NCI-H1417 treated with DMSO at 0.1 percent for 48 hours (cell line): Measurements from ENCODE around the gene GRID1.
"Not testable (repeated sequence)": the region's sequence is repeated elsewhere in the genome, so short reads cannot be mapped to it uniquely, and the experiment has no call there.

Experiments
- DNase-seq: peaks from one replicate; lab custom pipeline; 2025; lab: John Stamatoyannopoulos, UW

GRID1 gene

GRCh38 chr10:86137561-86137960, 229.0 kb downstream of the GRID1 start:
- DNase-seq = no peak

GRCh38 chr10:86136934-86137333, 229.7 kb downstream of the GRID1 start:
- no peak for DNase-seq

DNA sequence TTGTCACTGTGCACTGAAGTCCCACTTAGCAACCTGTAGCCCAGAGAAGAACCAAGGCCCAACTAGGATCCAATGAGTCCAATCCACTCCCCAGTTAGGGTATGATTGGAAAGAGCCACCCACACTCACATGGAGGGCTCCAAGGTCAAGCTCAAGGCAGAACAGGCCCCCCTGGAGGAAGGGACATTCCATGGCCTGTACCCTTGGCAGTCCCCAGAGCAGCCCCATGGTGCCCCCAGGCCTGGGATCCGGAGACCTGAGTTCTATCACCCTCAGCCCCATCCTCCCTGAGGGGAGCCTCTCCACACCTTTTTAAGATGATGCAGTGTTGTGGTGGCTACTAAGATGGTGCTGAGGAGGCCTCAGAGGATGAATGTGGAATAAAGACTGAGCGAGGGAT, 231.4 kb downstream of the GRID1 start:
- no peak for DNase-seq

DNA sequence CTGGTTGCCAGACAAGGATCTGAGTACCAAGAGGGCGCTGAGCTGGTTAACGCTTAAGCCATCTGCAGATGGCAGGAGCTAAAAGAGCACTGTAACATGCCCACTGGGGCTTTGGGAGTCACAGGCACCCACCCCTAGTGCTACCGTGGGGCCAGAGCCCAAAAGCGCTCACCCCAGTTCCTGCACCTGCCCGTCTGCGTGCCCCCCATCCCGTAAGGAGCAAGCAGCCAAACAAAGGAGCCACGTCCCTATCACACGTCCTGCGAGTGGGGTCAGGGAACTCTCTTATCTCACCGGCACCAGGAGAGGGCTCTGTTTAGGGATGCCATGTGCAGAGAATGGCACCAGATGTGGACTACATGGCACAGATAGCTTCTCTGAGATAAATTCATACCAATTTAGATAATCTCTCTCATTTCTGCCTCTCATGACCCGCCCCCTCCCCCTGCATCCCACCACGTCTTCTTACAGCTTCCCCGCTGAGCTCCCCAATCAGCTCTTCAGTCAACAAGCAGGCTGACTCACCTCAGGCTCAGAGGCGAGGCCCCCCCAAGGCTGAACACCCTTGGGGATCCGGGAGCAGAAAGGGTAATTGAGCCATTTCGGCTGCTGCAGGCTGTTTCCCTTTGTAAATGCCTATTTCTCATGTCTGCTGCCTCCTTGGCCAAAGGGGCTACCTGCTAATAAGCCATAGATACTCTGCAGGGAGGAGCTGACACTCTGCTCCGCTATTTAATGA, 235.7 kb downstream of the GRID1 start:
- no peak for DNase-seq

GRCh38 chr10:86130041-86130440, 236.6 kb downstream of the GRID1 start:
- DNase-seq = no peak

DNA sequence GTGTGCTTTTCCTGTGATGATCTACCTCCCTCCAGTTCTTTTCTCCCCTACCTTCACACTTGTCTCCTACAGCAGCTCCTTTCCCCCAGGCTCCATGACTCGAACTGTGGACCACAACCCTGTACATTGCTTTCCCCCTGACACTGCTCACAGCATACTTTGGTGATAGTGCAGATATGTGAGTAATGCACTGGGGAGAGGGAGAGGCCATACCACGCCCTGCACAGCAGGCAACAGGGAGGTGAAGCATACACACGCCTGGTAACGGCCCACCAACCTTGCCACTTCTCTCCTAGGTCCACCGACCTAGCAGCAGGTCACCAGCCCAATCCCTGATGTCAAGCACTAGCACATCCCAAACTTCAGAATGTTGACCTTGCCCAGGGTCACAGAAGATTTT, 238.2 kb downstream of the GRID1 start:
- no peak for DNase-seq

DNA sequence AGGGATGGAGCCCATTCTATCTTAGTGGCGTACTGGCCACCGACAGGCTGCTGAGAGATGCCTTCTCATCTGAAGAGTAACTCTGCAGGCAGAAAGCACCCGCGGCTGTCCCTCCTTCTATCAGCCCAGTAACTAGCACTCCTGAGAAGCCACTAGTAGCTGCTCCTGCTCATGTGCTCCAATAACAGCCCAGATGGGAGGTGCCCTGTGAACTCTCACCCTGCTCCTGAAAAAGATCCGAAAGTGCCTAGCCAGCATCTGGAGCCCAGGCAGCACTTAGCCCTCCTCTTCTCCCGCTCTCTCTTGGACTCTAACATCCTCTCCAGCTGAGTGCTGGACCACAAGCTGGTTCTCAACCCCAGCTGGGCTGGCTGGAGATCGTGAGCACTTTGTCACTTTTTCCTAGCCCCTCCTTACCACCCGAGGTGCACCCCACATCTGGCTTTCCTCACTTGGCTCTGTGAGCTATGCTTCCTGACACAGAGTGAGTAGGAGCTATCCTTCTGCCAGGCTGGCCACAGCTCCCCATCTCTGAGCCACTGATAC, 239.2 kb downstream of the GRID1 start:
- no peak for DNase-seq

DNA sequence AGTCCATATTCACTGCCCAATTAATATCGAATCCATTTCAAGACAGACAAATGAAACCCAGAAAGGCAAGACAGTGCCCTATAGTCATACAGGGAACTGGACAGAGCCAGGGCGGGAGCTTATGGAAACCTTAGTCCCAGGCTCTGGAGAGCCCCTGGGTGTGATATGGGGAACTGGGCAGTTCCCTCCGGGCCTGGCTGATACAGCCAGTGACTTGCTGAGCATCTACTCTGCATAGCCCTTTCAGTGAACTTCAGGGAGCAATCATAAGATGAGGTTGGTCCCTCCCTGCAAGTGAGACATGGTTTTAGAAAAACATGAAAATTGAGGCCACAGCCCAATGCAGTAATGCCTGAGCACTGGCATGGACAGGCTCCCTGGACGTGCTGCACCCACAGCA, 241.9 kb downstream of the GRID1 start:
- DNase-seq = no peak

DNA sequence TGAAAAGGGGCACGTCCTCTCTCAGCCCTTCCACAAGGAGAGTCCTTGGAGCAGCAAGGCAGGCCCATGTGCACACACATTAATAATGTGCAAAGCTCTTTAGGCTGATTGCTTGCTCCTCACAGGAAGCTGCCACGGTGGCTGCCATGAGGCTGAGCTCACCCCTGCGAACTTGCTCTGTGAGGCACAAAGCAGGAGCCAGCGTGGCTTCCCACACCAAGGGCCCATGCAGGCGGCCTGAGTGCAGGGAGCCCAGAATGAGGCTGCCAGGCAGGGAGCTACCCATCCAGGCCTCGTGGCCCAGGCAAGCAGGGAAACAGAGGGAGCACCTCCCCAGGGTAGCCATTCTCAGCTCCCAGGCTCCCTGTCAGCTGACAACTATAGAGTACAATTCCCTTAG, 242.9 kb downstream of the GRID1 start:
- DNase-seq = no peak

DNA sequence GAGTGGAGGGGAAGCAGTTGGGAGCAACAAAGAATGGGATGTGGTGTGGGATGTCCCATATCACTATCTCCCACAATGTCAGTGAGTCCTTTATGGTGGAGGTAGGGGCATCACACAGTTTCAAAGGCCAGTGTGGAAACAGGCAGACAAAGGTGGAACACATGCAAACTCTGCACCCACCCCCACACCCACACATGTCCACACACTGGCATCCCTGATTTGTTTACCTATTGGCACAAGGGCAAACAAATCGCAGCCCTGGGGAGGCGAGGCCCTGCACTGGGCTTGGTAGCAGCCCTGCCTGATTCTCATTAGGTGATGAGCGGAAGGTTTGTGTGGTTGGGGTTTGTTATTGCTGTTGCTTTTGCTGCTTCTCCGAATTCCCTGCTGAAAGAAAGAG, 243.3 kb downstream of the GRID1 start:
- DNase-seq = no peak

GRCh38 chr10:86122646-86123045, 243.9 kb downstream of the GRID1 start:
- no peak for DNase-seq

GRCh38 chr10:86121200-86121599, 245.4 kb downstream of the GRID1 start:
- no peak for DNase-seq

- no peak for DNase-seq
These were observed 249.5 kb downstream of the GRID1 start for GRCh38 chr10:86117051-86117450.

- no peak for DNase-seq
These were observed 252.6 kb downstream of the GRID1 start for GRCh38 chr10:86113983-86114382.

DNA sequence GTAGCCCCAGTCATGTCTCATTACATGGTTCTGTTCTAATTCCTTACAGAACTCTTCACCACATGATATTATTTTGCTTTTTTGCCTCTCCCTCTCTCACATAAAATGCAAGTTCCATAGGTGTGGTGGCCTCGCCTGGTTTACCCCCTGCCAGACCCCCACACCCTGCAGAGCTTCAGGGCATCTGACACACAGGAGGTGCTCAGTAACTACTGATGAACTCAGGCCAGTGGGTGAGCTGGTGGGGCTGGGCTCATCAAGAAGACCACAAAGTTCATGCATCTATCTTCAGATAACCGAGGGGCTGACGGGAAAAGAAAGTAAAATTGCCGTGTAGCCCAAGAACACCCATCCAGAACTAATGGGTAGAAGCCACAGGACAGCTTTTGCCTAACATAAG, 253.1 kb downstream of the GRID1 start:
- DNase-seq = no peak

DNA sequence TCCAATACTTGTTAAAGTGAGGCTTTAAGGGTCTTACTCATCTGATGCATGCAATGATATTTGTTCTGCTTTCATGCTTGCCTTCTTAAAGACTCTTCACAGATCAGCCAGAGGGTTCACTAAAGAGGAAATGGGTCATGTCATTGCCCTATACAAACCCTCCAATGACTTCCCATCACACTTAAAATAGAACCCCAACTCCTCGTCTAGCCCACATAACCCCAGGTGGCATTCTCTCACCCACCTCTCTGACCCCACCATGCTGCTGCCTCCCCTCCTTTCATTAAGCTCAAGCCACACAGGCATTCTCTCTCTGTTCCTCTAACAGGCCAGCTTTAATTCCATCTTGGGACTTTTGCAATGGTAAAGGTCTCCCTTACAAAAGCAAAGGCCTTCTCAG, 253.6 kb downstream of the GRID1 start:
- no peak for DNase-seq

DNA sequence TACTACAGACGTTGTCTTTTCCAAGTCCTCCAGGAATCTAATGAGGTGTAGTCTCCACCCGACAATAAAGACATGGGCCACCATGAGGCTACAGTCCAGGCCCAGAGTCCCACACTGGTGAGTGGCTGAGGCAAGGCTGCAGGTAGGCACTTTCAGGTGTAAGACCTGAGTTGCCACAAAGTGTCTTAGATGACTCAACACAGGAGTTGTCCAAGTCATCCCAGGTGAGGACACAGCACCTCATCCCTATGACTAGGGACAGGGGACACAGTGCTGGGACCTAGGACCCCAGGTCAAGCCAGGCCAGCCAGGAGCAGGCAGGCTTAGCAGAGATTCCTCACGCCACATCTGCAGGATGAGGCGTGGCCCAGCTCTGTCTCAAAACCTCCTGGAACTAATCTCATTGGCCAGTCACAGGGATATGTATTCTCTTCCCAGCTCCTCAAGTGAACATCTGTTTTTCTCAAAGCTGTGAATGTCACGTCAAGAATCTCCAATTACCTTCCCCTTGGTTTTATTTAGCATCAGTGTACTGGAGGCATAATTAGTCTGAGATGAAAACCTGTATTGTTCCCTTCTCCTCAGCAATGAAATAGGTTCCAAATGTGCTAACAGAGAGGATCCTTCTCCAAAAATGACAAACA, 254.6 kb downstream of the GRID1 start:
- no peak for DNase-seq

- DNase-seq = no peak
These were observed 256.3 kb downstream of the GRID1 start for GRCh38 chr10:86110156-86110786.

DNA sequence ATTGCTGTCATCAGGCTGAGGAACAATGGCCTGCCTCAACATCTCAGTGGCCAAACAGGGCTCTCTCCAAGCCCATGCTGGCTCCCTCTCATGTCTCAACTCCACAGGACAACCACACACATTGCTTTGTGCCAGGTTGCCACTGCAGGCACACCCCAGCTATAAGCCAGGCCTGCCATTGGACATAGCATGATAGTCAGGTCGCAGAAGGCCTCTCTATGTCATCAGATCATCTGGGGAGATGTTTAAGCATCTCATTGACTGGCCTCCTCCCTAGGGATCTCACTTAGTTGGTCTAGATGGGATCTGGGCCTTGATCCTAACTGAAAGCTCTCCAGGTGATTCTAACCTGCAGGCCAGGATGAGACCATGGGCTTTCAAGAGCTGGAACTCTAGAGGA, 257.2 kb downstream of the GRID1 start:
- DNase-seq = no peak

DNA sequence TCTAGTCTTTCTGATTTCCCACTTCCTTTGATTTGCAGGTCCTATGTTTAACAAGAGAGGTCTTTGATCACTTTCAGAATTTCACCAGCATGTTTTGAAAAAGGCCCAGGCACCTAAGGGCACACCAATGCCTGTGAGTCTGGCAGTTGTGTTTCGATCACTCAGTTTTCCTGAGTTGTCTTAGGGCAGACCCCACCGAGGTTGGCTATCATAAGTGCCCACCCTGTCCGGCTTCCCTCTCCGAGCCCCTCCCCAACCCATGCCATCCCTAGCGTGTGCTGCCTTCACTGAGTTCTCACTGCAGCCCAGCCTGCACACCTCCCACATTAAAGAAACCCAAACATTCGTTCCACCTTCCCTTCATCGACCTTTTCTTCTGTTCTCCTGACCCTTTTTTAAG, 257.9 kb downstream of the GRID1 start:
- no peak for DNase-seq

GRCh38 chr10:86107611-86108310, 258.8 kb downstream of the GRID1 start:
- DNase-seq = not testable (repeated sequence)

DNA sequence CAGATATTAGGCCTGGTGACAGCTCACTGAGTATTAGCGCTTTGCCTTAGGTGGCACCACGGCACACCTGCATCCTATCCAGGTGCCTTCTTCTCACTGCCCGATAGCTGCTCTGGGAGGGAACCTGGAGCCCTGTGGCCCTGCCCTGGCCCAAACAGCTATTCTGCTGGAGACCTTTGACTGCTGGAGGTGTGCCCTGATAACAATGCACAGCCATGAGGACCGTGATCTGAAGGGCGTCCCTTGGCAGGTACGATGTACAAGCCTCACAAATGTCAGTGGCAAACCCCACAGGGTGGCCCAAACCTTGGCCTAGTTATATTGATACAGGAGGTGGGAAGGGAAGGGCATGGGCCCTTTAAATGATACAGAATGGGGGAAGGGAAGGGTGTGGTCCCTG, 259.5 kb downstream of the GRID1 start:
- DNase-seq = no peak

DNA sequence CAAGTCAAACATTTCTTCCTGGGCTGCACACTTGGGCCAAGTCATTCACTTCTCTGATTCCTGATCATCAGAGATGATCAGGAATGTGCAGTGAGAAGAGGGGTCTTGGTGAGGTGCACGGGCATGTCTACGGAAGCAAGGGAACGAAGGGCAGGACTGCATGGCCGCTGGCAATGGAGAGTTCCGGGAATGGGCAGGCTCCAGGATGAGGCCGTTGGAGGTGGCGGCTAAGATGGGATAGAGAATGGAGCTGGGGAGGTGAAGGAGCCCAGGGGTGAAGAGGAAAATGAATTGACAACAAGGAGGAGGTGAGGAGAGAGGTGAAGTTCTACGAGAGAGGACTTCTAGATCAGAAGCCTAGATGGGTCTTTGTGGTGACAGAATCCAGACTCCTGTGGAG, 260.0 kb downstream of the GRID1 start:
- DNase-seq = no peak
